Regular cardiac myocyte (primary cell): Measurements from ENCODE around the gene ZBTB34. TPM values are rescaled to one million over a fixed set of nuclear protein-coding genes. Genes with fewer than 3 reads are reported as not detected.

ENCODE experiments used
- total RNA-seq: library from RNA; depleted of rRNA; stranded (reverse); fragments of >200 nt; gene quantifications from 2 replicates; pipeline ENCODE4 v1.2.3, GENCODE V29; 2014

ZBTB34 gene, protein sequence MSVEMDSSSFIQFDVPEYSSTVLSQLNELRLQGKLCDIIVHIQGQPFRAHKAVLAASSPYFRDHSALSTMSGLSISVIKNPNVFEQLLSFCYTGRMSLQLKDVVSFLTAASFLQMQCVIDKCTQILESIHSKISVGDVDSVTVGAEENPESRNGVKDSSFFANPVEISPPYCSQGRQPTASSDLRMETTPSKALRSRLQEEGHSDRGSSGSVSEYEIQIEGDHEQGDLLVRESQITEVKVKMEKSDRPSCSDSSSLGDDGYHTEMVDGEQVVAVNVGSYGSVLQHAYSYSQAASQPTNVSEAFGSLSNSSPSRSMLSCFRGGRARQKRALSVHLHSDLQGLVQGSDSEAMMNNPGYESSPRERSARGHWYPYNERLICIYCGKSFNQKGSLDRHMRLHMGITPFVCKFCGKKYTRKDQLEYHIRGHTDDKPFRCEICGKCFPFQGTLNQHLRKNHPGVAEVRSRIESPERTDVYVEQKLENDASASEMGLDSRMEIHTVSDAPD
- 4.8 and 5.1 TPM in 2 replicates for total RNA-seq

GRCh38 chr9:126860077-126860756 lies at the start of gene ZBTB34:
Gene ZBTB34, plus strand, starts transcription at chr9:126860639. Its CDS starts 18,761 bp downstream, at chr9:126879400.

GRCh38 chr9:126914458-126915280 lies 54.2 kb downstream of the ZBTB34 start, which contains the start of gene RALGPS1:
Gene RALGPS1, plus strand, starts transcription at chr9:126914782. Its CDS starts 47,508 bp downstream, at chr9:126962290.

Other genes starting within 250 kb of the ZBTB34 start
- under 0.01 TPM in 1 of 2 replicates, not detected in the other for gene LMX1B, start 246.7 kb upstream of the ZBTB34 start, total RNA-seq
- 9.6 and 11.7 TPM in 2 replicates for gene ZBTB43, start 55.6 kb upstream of the ZBTB34 start, total RNA-seq
- gene RALGPS1, start 54.1 kb downstream of the ZBTB34 start, total RNA-seq, result 1.2 and 3.1 TPM in 2 replicates